GOT3 (cell line): Measurements from ENCODE around the gene AQP9.
"Not testable (repeated sequence)": the region's sequence is repeated elsewhere in the genome, so short reads cannot be mapped to it uniquely, and the experiment has no call there.

Source experiments
- DNase-seq: peaks from one replicate; lab custom pipeline; 2025; ENCODE audit warnings: mixed read lengths; lab: John Stamatoyannopoulos, UW

Gene AQP9

GRCh38 chr15:58138106-58138505 is at the start of gene AQP9:
Gene AQP9, plus strand, starts transcription at chr15:58138381. Its CDS starts 185 bp downstream, at chr15:58138566.
- DNase-seq, result no peak

GRCh38 chr15:58095415-58095814 is 42.8 kb upstream of the AQP9 start:
- no peak for DNase-seq

GRCh38 chr15:58096529-58097084 is 41.6 kb upstream of the AQP9 start:
- no peak for DNase-seq

GRCh38 chr15:58103482-58103881 is 34.7 kb upstream of the AQP9 start:
- DNase-seq, result no peak

- no peak for DNase-seq
These were observed 30.1 kb upstream of the AQP9 start for GRCh38 chr15:58108117-58108516.

- DNase-seq, result no peak
These were observed 28.8 kb upstream of the AQP9 start for GRCh38 chr15:58109419-58109818.

- DNase-seq, result no peak
These were observed 27.0 kb upstream of the AQP9 start for GRCh38 chr15:58110999-58111717.

GRCh38 chr15:58111718-58112104 is 26.5 kb upstream of the AQP9 start:
- no peak for DNase-seq

- DNase-seq, result not testable (repeated sequence)
These were observed 24.8 kb upstream of the AQP9 start for GRCh38 chr15:58113358-58113757.

GRCh38 chr15:58114388-58114787 is 23.8 kb upstream of the AQP9 start:
- DNase-seq, result no peak

GRCh38 chr15:58114812-58115211 is 23.4 kb upstream of the AQP9 start:
- DNase-seq, result no peak

- no peak for DNase-seq
These were observed 22.5 kb upstream of the AQP9 start for GRCh38 chr15:58115692-58116091.

- DNase-seq, result no peak
These were observed 20.6 kb upstream of the AQP9 start for GRCh38 chr15:58117619-58118018.

GRCh38 chr15:58118272-58118671 is 19.9 kb upstream of the AQP9 start:
- DNase-seq, result no peak

GRCh38 chr15:58119016-58119415 is 19.2 kb upstream of the AQP9 start:
- DNase-seq, result no peak

- no peak for DNase-seq
These were observed 13.6 kb upstream of the AQP9 start for GRCh38 chr15:58124585-58124984.

GRCh38 chr15:58125333-58125732 is 12.8 kb upstream of the AQP9 start:
- DNase-seq, result no peak

- DNase-seq, result no peak
These were observed 3.3 kb upstream of the AQP9 start for GRCh38 chr15:58134886-58135285.

GRCh38 chr15:58135511-58136174 is 2.5 kb upstream of the AQP9 start:
- DNase-seq, result no peak

GRCh38 chr15:58136731-58137130 is 1.4 kb upstream of the AQP9 start:
- DNase-seq, result no peak

- no peak for DNase-seq
These were observed 495 bp upstream of the AQP9 start for GRCh38 chr15:58137686-58138085.

GRCh38 chr15:58139276-58139988 is 1.3 kb downstream of the AQP9 start:
- no peak for DNase-seq
